HTERT RPE-1 (cell line): ENCODE results near the gene PRKG1.

Experiments
- in situ Hi-C: fragments of 300-500 bp; cut with MboI; formaldehyde crosslinking; loops from 4 replicates; pipeline ENCODE4 v1.14.3; 2020; ENCODE audit warnings: low sequenced_read_pairs

The PRKG1 gene

DNA sequence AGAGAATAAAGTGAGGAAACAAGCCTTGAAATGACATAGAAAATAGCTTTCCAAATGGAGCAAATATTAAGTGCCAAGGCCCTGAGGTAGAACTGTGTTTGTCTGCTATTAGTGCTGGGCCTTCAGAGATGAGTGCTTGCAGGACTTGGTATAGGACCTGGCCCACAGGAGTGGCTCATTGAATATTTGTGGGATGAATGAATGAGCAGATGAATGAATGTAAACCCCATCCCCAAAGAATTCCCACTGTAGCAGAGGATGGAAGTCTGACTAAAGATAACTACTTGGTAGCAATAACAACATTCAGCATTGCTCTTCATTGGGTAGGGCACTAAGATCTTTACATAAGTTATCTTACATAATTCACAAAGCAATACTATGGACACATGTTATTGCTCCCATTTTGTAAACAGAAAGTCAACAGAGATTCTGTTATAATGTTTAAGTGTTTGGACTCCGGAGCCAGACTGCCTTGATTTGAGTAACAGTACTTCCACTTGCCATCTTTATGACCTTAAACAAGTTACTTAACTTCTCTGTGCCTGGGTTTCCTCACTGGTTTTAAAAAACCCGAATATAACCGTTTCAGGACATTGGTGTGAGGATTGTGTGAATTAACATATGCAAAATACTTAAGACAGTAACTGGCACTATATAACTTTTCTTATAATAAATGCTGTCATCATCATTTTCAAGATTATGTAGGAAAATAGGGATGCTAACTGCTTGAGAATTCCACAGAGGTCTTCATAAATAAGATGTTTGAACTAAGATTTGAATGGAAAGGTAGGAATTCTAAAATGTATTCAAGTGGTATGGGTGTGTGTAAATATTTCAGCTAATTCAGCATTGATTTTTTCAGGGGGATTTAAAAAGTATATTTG, 141.9 kb downstream of the PRKG1 start:
- in situ Hi-C loops = no loop called here

- in situ Hi-C loops = no loop called here
Observed at GRCh38 chr10:51217505-51217904, 143.2 kb downstream of the PRKG1 start.

GRCh38 chr10:51224671-51225161, 150.4 kb downstream of the PRKG1 start:
- in situ Hi-C loops = no loop called here

- in situ Hi-C loops = no loop called here
Observed at GRCh38 chr10:51227897-51228713, 153.8 kb downstream of the PRKG1 start.

GRCh38 chr10:51228714-51229100, 154.4 kb downstream of the PRKG1 start:
- in situ Hi-C loops = no loop called here

GRCh38 chr10:51230887-51231585, 156.7 kb downstream of the PRKG1 start:
- in situ Hi-C loops = no loop called here

GRCh38 chr10:51231754-51232153, 157.5 kb downstream of the PRKG1 start:
- in situ Hi-C loops = no loop called here

DNA sequence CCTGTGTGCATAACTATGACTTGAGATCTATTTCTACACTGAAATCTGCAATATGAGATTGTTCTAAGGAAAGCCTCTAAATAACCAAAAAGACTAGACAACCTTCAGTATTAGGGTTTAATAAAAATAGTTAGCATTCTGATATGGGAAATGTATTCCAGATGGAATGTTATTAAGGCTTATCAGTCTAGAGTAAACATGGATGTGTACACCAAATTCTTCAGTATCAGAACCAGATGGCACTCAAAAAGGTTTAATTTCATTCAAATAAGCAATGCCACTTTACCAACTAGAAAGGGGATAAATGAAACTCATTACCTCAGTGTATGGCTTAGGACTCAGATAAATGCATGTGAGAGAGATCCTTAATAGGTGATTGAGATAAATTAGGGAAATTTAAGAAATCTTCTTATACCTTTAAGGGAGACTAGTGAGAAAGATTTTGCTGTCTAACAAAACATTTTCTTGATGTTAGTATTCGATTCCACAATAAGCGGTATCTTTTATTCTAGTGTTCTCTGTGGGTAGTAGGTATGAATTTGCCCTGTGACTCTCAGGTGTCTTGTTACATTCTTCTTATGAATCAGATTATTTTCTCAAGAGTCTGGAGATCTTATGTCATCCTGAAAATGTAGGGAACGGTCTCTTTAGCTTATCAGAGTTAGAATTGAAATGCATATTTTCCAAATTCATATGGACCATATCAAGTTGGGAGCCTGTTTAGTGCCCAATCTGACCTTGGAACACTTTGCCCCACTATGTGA, 159.2 kb downstream of the PRKG1 start:
- in situ Hi-C loops = no loop called here

- in situ Hi-C loops = no loop called here
Observed at GRCh38 chr10:51235865-51236264, 161.6 kb downstream of the PRKG1 start.

GRCh38 chr10:51239006-51239405, 164.7 kb downstream of the PRKG1 start:
- in situ Hi-C loops = no loop called here

DNA sequence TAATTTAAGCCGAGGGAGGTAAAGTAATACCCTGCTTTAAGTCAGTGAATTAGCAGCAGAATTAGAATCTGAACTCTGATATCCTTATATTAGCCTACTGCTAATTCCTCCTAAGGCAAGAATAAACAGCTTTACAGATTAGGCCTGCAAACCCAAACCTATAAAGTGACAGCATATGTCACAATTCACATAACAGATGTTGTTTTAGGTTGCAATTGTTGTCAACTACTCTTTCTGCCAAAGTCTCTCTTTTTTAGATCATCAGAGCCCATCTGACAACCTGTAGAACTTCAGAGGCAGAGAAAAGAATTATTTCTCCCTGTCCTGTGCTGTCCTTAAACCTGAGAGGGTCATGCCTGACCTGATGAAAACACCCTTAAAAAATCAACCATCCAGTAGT, 167.2 kb downstream of the PRKG1 start:
- in situ Hi-C loops = no loop called here

DNA sequence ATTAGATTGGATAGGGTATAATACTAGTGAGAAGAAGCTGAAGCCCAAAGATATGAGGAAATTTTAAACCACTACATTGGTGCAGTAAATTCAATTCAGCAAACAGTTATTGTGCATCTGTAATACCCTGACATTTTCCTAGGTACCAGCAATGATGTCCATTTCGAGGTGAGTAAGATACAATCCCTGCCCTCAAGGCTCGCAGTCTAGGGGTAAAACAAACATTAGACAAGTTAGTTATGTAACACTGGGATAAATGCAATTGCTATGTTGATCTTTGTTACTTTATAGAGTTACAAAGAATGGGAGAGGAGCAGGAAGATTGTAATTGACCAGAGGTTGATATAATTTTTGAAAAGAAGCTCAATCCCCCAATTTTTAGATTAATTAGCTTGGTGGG, 168.1 kb downstream of the PRKG1 start:
- in situ Hi-C loops = no loop called here

DNA sequence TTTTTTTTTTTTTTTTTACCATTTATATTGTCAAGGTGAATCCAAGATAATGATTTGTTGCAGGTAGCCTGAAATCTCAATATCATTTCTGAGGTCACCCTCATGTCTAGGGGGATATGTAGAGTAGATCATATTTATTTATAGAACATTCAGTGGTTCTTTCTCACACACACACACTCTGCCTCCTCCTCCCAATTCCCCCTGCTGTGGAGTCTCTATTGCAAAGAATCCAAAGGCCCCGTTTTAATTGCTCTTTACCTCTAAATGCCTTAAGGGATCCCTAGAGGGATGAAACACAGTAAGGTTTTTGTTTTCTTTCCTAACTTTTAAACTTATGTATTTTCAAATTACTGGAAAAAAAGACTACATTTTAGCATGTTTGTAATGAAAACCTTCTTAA, 170.0 kb downstream of the PRKG1 start:
- in situ Hi-C loops = no loop called here

GRCh38 chr10:51244748-51245490, 170.6 kb downstream of the PRKG1 start:
- in situ Hi-C loops = no loop called here

DNA sequence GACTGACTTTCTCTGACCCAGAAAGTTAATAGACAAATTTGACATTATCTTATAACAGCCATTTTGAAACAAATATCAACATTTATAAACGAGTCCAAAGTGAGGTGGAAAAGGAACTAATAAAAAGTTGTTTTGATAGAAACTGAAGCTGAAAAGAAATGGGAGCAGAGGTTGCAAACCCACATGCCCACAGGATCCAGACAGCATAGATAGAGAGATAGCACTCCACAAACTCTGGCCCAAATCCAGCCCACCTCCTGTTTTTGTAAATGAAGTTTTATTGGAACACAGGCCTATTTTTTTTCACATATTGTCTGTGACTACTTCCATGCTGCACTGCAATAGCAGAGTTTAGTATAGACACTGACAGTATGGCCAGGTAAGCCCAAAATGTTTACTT, 171.9 kb downstream of the PRKG1 start:
- in situ Hi-C loops = no loop called here

DNA sequence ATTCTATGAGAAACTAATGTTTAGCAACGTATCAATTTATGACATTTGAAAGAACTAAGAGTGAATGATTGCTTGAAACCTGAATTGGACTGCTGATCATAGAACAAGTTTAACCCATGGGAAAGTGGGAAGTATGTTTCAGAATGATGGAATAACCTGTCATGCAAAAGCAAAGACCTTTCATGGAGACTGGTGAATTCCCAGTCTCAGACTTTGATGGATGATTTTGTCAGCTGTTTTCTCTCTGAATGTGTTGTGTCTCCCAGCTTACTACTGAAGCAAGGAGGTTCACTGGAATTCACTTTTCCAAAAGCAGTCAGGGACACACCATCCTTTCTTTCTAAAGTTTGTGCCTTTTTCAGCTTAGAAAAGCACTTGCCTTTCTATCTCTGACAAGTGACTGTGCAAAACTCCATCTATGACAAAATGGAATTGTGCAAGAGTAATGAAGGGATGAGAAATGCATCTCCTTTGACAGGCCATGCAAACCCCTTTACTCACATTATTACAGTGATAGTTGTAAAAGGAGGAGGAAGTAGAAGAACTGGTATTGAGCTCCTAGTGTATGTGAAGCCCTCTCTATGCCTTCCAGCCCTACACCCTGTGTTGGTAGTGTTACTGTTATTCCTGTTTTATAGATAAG, 176.1 kb downstream of the PRKG1 start:
- in situ Hi-C loops = no loop called here

DNA sequence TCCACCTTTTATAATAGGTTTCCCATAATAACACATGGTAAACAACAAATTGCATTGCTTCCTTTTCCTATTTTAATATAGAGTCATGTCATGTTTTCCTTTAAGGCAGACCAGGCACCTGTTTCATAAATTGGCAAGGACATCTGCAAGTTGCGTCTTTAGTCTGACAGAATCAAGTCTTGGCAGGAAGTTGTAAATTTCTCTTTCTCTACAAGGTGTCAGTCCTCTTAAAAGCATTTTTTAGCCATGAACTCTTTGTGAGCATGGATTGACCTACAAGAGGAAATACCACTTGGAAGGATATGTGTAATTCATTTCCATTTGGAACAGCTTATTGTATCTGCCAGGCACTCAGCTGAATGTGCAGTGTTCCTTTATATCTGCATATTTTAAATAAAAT, 176.8 kb downstream of the PRKG1 start:
- in situ Hi-C loops = no loop called here

GRCh38 chr10:51255381-51255780, 181.1 kb downstream of the PRKG1 start:
- in situ Hi-C loops = no loop called here

DNA sequence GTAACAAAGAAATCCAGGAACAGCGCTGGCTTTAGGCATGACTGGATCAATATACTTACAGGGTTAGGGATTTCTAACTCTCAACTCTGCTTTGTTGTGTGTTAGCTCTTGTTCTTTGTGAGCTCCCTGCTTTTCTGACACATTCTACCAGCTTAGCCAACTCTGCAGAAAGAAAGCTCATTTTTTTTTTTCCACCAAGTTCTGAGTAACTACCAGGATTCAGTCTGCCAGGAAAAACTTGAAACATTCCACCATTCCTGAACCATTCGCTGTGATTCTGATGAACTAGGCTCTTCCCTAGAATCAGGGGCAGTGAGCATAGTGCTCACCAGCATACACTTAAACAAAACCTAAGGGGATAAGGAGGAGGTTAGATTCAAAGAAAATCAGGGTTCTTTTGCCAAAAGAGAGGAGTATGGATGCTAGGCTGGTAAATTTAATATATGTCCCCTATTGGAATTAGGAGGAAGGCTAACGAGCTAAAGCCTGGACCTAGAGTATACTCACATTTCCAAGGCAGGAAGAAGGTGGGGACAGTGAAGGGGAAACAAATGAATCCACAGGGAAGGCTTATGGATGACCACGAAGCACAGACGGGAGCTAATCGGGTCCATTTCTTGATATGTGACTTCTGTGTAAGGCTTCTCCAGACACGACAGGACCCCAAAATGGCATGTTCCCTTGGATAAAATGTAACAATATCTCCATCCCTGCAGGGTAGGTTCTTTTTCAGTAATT, 183.4 kb downstream of the PRKG1 start:
- in situ Hi-C loops = no loop called here
